GM19238 (cell line): ENCODE results near the gene DMGDH.

ENCODE experiments used
- DNase-seq: peaks from one replicate; pipeline ENCODE4 v3.0.0; 2011; ENCODE audit warnings: low spot score; ENCODE audit not compliant: insufficient read length

The DMGDH gene

GRCh38 chr5:79070350-79070667 is 835 bp upstream of the DMGDH start:
- DNase-seq: no peak

GRCh38 chr5:79062436-79062835 is 7.0 kb downstream of the DMGDH start:
- no peak for DNase-seq

GRCh38 chr5:79059674-79060073 is 9.8 kb downstream of the DMGDH start:
- DNase-seq: no peak

- no peak for DNase-seq
Measured at GRCh38 chr5:79056847-79057246, 12.6 kb downstream of the DMGDH start.

GRCh38 chr5:79055017-79055416 is 14.5 kb downstream of the DMGDH start:
- DNase-seq: no peak

- no peak for DNase-seq
Measured at GRCh38 chr5:79053321-79053720, 16.2 kb downstream of the DMGDH start.

- DNase-seq: no peak
Measured at GRCh38 chr5:79050498-79050897, 19.0 kb downstream of the DMGDH start.

GRCh38 chr5:79048437-79048836 is 21.0 kb downstream of the DMGDH start:
- no peak for DNase-seq

GRCh38 chr5:79047199-79047598 is 22.3 kb downstream of the DMGDH start:
- DNase-seq: no peak

GRCh38 chr5:79042188-79042587 is 27.3 kb downstream of the DMGDH start:
- DNase-seq: no peak

- no peak for DNase-seq
Measured at GRCh38 chr5:79036769-79037168, 32.7 kb downstream of the DMGDH start.

GRCh38 chr5:79035237-79035636 is 34.2 kb downstream of the DMGDH start:
- DNase-seq: no peak

- DNase-seq: no peak
Measured at GRCh38 chr5:79032782-79033181, 36.7 kb downstream of the DMGDH start.

GRCh38 chr5:79032031-79032695 is 37.3 kb downstream of the DMGDH start:
- DNase-seq: no peak

GRCh38 chr5:79031485-79031867 is 38.0 kb downstream of the DMGDH start:
- DNase-seq: no peak

GRCh38 chr5:79030663-79031484 is 38.6 kb downstream of the DMGDH start:
- no peak for DNase-seq

GRCh38 chr5:79025054-79025472 is 44.4 kb downstream of the DMGDH start:
- no peak for DNase-seq

GRCh38 chr5:79023947-79024346 is 45.5 kb downstream of the DMGDH start:
- DNase-seq: no peak

GRCh38 chr5:79023348-79023747 is 46.1 kb downstream of the DMGDH start:
- DNase-seq: no peak

- no peak for DNase-seq
Measured at GRCh38 chr5:79022771-79023170, 46.7 kb downstream of the DMGDH start.

GRCh38 chr5:79021753-79022152 is 47.7 kb downstream of the DMGDH start:
- DNase-seq: no peak

GRCh38 chr5:79020861-79021561 is 48.5 kb downstream of the DMGDH start:
- DNase-seq: peak; percentile 16
